Measurements from ENCODE around the gene GPRC5D.
A peak's percentile ranks its signal among the peaks of the same experiment; 100 is the strongest.

Gene GPRC5D

DNA sequence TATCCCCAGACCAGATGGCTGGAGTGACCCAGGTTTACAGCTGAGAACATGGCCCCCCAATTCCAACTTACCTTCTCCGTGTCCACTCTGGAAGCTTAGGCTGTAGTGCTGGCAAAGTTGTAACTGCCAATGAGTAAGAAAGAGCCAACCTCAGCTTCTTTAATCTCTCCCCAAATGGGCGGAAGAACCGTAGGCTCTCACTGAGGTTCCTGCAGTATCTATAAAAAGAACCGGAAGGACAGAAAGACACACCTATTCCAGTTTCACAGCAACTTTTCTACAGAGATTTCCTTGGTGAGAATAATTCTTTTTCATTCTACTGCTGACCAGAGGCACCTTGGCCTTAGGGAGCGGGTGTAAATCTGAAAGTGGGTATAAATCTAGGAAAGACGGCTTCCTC, at the start of gene GPRC5D:
Gene GPRC5D, minus strand, starts transcription at position 135 of the 400 bp plus-strand sequence. CDS start 1,786 bp downstream, outside the sequence.
- DNase-seq = no peak

DNA sequence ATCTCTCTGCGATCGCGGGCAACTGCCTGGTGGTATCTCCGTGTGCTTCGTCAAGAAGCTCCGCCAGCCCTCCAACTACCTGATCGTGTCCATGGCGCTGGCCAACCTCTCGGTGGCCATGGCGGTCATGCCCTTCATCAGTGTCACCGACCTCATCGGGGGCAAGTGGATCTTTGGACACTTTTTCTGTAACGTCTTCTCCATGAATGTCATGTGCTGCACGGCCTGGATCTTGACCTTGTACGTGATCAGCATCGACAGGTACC, 49.7 kb upstream of the GPRC5D start:
- DNase-seq = no peak

DNA sequence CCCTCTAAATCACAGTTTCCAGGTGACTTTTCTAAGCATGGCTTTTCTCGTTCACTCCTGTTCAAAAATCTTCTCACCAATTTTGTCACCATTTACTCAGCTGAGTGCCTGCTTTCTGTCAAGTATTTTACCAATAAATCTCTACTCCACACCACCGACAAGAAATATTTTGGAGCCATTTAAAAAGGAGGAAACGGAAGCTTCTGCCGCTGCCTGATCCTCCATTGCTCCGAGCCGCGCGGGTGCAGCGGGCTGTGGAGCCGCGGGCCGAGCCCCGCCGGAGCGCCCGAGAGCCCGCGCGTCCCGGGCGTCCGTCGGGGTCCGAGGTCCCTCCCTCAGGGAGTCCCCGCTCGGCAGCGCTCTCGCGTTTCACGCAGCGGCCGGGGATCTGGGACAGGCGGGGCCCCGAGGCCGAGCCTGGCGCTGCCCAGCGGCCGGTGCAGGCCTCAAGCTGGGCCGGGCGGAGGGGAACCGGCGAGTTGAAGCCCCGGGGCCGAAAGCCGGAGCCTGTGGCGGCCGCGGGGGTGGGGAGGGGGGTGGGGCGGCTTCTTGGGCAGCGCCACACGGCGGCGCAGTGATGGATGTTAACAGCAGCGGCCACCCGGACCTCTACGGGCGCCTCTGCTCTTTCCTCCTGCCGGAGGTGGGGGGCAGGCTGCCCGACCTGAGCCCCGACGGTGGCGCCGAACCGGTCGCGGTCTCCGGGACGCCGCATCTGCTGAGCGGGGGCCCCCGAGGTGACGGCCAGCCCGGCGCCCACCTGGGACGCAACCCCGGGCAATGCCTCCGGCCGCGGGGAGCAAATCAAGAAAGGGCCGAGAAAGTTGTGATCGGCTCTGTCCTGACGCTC, 49.2 kb upstream of the GPRC5D start:
- peak; percentile 66 for DNase-seq

DNA sequence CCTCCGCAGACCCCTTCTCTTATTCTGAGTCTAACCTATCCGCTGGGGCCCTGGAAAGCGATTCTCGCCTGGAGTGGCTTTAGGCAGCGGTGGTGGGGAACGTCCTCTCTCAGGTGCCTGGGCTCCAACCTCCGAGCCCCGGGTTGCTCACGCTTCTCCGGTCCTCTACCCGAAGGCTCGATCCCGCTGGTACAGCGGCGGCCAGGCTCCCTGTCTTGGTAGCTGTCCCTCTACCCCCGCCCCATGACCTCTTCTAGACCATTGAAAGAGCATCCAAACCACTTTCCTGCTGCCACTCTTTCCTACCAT, 48.6 kb upstream of the GPRC5D start:
- no peak for DNase-seq

DNA sequence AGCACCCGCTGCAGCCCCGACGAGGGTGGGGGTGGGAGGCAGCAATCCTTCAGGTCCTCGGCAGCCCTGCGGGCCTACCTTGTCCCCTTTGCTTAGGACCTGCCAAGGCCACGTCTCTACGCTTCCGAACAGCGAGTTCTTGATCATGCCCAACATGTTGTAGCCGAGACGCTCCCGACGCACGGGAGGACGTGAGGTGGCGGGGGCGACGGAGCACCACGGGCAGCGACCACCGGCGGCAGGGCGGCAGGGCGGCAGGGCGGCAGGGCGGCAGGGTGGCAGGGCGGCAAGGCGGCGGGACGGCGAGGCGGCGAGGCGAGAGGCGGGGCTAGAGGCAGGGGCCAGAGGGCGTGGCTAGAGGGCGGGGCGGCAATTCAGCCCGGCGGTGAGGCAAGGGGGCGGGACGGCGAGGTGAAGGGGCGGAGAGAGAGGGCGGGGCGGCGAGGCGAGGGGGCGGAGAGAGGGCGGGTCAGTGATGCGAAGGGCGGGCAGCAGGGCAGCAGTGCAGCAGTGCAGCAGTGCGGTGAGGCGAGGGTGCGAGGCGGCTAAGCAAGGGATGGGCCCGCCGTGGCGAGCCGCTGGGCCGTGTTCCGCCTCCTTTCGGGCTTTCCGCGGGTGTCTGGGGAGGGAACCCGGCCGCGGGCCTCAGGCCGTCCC, 48.1 kb upstream of the GPRC5D start, which contains the start of gene HEBP1:
Gene HEBP1, minus strand, starts transcription at position 307 of the 657 bp plus-strand sequence. Its CDS starts 151 bp downstream, at position 156.
- peak; percentile 92 for DNase-seq

DNA sequence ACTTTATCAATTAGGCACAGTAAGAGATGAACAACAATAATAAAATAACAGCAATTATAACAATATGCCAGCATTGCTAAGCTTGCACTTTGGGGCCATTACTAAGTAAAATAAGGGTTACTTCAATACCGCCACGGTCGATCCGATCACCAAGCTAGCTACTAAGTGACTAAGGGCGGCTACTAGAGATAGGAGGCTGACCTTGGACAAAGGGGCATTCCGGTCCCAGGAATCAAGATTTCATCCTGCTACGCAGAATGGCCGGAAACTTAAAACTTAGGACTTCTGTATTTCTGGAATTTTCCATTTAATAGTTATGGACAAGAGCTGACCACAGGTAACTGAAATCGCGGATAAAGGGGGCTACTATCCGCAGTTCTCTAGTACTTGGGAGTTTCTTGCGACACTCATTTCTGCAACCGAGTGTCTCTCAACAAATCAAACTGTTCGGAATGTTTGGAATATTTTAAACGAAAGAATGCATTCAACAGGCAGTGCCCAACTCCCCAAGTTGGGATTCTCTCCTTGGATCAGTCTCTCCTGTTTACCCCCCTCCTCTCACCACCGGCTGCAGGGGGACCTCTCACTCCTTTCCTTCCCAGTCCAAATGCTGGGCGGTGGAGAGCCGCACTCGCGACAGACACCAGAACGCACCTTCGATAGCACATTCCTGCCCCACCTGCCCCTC, 47.4 kb upstream of the GPRC5D start:
- DNase-seq = peak; percentile 42

DNA sequence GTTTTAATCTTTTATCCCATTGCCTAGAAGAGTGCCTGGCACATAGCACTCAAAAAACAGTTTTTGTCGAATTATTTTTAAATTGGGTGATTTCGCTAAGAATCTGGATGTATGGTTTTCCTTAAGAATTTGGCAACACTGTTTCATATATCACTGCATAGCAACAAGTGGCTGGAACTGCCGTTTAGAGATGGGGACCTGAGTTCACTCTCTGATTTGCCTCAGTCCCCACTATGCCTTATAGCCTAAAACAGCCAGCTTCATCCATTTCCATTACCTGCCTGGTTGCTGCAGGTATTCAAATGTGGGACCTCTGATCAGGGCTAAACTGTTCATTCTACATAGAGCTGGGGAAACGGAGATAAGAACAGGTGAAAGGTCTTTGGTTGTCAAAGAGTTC, 46.3 kb upstream of the GPRC5D start:
- no peak for DNase-seq

DNA sequence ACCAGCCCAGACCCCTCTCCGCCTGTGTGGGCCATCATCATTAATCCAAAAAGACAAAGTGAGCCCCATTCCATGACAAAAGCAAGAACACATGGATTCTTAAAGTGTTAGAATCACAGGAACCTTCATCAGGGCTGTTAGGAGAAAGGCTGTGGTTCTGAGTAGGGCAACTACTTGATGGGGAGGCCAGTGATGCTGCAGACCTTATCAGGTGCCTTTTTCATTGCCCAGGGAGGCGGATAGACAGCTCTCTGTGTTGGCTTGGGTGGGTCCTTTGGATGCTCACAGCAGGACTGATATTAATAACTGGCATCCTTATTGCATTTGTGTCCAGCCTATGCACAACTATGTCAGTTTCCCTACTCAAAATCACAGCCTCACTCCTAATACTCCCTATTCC, 45.8 kb upstream of the GPRC5D start:
- DNase-seq = no peak

DNA sequence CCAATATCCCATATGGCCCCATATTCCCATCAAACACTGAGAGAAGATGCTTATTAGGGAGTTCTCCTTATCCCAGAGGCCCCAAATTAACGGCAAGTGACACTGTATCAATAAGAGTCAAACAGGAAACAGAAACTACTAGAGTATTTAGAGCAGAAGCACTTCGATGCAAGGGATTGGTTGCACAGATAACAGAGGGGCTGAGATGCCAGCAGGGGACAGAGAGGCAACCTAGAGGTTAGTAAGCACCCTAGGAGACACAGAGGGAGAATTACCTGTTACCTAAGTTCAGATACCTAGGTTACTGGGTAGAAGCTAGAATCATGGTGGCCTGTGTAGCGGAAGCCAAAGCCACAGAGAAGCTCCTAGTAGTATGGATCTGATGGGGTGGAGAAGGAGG, 45.2 kb upstream of the GPRC5D start:
- DNase-seq = no peak

DNA sequence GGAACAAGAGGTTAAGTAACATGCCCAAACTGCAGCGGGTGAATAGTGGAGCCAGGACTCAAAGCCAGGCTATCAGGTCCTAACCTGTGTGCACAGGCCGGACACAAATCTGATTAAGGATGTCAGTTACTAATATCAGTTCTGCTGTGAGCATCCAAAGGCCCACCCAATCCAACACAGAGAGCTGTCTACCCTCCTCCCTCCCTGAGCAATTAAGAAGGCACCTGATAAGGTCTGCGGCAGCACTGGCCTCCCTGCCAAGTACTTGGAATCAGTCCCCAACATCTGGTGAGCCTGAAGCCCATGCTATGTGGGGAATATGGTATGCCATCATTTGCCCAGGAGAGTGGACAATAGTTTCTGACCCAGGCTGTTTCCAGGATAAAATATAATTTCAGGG, 44.2 kb upstream of the GPRC5D start:
- no peak for DNase-seq

DNA sequence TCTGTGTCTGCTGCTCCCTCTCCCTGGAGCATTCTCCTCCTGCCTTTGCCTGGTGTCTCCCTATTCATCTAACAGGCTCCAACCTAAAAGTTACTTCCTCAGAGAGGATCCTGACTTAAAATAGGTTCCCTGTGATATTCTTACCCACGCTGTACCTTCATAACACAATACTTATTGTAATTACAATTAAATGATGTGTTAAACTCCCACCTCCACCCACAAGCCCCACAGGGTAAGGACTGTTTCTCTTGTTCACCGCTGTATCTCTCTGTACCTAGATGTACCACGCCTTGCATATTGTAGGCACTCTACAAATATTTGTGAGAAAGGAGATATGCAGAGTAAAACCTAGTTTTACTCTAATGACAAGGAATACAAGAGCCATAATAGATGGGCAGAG, 43.1 kb upstream of the GPRC5D start:
- DNase-seq = no peak

DNA sequence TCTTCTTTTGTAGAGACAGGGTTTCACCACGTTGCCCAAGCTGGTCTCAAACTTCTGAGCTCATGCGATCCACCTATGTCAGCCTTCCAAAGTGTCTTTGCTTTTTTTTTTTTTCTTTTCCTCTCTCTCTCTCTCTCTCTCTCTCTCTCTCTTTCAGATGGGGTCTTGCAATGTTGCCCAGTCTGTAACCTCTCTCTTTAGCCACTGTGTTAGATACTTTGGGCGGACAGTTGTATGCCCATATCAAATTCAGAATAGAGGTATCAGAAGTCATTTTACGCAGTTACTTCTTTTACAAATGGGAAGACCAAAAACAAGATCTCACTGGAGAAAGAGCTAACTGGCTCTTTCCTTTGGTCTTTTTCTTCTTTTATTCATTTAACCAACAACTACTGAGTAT, 41.4 kb upstream of the GPRC5D start:
- no peak for DNase-seq

DNA sequence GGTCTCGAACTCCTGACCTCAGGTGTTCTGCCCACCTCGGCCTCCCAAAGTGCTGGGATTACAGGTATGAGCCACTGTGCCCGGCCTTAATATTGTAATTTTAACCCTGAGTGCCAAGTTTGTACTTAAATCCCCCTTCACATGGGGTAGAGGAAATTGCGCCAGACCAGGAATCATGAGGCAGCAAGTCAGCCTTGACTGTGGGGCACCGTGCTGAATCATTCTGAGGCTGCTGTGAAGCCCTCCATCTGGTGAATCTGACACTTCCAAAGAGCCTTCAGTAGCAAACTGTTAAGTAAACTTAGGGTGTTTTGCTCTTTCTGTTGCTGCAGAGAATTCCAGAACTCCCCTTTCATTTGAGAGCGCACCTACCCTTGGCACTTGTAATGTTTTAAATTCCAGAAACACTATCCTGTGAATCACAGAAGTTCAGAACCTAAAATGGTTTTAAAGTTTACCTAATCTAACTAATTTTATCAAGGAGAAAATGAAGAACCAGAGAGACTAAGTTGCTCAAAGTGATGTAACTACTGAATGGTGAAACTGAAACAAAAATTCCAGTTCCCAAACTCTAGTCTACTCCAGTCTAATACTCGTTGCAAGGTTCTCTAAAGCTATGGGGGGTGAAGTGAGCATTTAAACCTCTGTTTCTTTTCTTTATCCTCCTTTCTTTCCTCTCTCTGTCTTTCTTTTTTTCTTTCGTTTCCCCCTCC, 40.6 kb upstream of the GPRC5D start:
- DNase-seq = peak; percentile 86

DNA sequence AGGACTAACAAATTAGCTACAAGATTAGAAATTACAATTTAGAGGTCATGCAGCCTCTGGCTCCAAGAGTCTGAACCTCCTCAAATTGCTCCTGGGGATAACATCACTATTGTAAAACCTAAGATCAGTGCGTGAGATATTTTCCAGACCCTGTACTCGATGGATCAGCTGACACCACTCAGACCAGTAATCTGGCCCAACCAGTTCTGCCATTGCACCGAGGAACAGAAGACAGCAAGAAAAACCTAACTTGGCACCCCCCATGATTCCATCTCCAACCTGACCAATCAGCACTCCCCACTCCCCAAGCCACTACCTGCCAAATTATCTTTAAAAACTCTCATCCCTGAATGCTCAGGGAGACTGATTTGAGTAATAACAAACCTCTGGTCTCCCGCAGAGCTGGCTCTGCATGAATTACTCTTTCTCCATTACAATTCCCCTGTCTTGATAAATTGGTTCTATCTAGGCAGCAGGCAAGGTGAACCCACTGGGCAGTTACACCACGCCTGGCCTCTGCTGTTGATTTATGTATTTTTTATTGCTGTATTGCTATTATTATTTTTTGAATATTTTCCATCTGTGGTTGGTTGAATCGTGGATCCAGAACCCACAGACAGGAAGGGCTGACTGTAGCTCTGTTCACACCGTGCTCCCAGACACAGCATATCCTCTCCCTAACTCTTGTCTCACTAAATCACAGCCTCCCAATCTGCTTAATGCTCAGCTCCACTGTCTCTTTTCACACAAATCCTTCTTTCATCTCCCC, 38.9 kb upstream of the GPRC5D start:
- no peak for DNase-seq

DNA sequence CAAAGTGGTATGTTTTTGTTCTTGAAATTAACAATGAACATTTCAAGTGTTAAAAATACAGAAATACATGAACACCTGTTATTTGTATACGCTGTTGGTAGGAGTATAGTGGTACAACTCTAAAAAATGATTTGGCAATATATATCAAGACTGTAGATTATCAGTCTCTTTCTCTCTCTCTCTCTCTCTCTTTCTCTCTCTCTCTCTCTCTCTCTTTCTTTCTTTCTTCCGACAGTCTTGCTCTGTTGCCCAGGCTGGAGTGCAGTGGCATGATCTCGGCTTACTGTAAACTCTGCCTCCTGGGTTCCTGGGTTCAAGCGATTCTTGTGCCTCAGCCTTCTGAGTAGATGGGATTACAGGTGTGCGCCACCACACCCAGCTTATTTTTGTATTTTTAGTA, 35.5 kb upstream of the GPRC5D start:
- DNase-seq = no peak

DNA sequence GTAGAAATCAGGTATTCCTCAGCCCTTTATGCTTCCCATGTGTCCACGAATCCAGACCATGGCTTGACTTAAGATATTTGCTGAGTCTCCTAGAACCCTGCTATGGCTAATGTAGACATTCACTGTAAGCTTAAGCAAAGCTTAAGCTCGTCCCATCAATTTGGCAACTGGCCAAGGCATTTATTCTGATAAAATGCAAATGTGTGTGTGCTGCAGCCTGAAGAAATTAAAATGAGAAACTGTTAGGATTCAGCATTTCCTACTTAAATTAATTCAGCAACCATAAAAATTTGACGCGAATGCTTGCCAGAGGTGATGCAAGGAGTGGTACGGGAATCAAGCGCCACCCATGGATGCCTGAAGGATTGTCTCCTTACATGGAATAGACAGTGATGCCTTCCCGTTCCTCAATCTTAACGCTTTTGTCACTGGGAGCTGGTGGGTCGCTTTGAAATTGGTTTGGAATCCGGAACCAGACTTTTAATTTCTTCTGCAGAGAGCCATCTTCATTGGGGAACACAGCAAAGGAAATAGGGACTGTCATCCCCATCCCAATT, 34.9 kb upstream of the GPRC5D start:
- DNase-seq = no peak

DNA sequence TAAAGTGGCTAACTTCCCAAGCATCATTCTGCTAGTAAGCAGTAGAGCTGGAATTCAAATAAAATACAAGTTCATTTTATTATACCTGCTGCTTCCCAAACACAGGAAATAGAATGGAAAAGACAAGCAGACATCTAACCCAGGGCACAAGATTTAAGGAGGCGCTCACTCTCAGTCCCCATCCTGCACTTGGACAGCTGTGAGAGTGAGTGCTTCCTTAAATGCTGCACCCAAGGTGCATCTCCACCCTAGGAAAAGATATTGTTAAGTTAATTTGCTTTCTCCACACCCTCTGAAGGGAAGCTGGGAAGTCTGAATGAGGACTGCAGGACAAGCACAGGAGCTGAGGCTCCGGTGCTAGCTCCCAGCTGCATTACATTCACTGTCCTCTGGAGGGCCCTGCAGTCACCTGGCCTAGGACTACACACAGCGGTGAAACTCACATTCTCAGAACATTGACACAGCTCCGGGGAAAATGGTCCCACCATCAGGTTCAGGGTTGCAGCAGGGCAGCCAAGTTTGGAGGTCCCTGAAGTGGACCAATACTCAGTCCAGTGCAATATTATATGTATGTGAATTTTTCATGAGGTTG, 33.9 kb upstream of the GPRC5D start:
- DNase-seq = peak; percentile 34

DNA sequence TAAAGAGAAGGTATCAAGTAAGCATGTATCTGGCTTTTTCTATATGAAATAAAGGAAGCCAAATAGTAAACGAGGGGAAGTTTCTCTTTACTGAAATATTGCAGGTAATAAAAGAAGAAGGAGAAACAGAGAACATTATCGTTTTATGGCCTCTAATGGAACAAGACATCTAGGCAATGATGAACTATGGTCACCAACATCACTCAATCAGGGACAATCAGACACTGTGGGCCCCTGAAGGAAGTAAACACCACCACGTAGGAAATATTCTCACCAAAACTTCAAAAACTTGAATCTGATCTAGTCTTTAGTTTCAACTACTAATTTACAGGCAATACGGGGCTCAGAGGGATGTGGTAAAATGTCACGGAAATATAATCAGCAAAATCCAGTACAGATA, 32.2 kb upstream of the GPRC5D start:
- DNase-seq = no peak

DNA sequence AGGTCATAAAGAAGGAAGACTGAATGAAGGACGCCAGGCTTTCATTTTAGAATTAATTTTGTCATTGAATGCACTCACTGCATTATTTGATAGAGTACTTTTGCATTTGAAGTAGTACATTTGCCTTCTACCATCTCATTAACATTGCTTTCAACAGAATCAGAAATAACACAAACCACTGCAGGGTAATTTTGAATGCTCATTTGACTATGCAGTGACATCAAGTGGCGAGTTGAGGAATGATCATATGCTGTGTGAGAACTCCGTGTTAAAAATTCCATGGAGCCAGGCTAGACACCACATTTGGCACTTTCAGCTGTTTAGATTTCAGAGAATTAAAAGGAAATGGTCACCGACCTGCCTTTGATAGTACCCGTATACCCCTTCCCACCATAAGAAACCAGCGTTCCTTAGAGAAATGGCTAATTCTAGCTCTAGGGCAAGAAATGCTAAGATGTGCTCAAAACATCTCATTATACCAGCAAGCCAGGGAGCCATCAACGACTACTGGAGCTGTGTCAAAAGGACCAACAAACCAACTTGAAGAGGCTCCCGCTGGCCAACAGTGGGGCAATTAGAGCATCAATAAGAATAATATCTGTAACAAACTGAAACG, 31.6 kb upstream of the GPRC5D start:
- DNase-seq = peak; percentile 62

DNA sequence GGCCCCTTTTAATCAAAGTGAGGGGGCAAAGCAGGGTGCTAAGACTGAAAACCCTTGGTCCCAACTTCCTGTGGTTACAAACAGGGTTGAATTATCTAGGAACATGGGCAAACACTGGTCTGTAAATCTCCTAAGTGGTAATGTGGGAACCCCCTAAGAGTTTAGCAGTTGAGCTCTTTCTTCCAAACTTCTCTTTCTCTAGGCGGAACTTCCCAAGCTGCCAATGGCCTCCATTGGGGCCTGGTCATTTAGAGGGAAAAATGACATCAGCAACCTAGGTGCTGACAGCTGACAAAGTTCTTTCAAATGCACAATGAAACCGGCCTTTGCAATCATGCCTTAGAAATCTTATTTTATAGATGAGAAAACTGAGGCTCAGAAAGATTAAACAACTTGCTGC, 30.4 kb upstream of the GPRC5D start:
- DNase-seq = no peak

DNA sequence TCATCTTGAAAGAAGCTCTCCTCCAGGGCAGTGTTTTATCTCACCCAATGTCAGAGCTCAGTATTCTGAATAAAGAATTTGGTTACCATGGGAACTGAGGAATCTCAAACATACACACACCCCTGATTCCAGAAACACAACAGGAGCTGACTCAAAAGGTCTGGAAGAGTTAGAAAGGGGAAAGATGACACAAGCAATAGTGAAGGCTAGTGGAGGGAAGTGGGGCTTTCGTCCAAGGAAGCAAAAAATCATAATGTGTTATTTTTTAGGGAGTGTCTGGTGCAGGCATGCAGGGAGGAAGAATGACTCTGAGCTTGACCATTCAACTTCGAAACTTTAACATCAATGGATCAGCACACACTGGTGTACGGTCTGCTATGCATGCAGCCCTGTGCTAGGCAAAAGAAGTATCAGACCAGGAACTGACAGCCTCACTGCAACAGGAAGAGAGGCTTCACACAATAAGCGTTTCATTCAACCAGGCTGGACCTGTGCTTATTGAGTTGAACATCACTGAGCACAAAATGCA, 27.8 kb upstream of the GPRC5D start:
- peak; percentile 95 for DNase-seq

Measured in fibroblast of skin of right biceps (primary cell).